ENCODE measurements around the gene TUBB2B.

Gene TUBB2B

DNA sequence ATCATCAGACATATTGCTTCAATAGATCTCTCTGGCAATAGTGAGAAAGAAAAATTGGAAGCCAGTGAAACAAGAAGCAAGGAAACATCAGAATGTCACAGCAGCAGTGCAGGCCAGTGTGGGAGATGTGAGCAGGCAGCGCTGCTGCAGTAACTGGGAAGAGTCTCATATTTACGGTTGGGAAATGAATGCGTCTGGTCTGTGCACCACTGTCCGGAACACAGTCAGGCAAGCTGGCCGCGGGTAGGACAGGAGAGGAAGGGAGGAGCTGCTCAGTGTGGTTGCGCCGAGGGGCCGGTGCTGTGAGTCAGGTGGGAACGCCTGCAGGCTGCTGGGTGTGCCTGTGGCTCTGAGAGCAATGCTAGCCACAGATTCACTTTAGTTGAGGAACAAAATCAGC, 24.9 kb upstream of the TUBB2B start:
- peak; percentile 72 for TF ChIP-seq FOXP2 (optimal IDR thresholded peaks at IDR 0.05; ENCODE audit: borderline replicate concordance, extremely low read depth, extremely low read length, insufficient read depth)
- TF ChIP-seq SIN3A (IDR thresholded peaks at IDR 0.05; ENCODE audit: borderline replicate concordance, insufficient read depth, low read length), result no peak
- TF ChIP-seq POLR2AphosphoS5 (IDR thresholded peaks at IDR 0.05; ENCODE audit: low read depth, low read length), result no peak

- TF ChIP-seq TAF1 (IDR thresholded peaks at IDR 0.05; ENCODE audit: borderline replicate concordance, insufficient read depth, low read length) (no peak), POLR2AphosphoS5 (IDR thresholded peaks at IDR 0.05; ENCODE audit: low read depth, low read length) (no peak), REST (IDR thresholded peaks at IDR 0.05; ENCODE audit: insufficient read depth in 1 of 2, low read depth in 2 of 2, low read length in 2 of 2) (no peak), SIN3A (IDR thresholded peaks at IDR 0.05; ENCODE audit: borderline replicate concordance, insufficient read depth, low read length) (no peak), FOXP2 (optimal IDR thresholded peaks at IDR 0.05; ENCODE audit: borderline replicate concordance, extremely low read depth, extremely low read length, insufficient read depth) (no peak)
Measured at GRCh38 chr6:3251462-3252314, 24.2 kb upstream of the TUBB2B start.

DNA sequence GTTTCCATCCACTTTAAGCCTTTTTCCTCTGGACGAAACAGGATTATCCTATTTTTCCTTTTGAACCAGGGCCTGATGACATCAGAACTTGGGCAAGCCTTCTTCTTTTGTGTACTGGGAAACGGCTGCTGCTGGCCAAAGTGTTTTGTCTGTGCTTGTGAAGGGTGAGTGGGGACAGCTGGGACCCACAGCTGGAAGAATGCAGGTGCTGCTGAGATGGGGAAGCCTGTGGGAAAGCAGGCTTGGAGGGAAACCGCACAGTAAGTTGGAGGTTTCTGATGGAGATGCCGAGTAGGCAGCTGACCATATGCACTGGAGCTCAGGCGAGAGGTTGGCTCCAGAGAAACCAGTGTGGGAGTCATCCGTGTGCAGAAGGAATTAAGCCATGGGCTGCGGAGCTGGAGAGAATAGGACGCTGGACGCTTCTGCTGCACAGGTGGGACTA, 22.8 kb upstream of the TUBB2B start:
- TF ChIP-seq SIN3A (IDR thresholded peaks at IDR 0.05; ENCODE audit: borderline replicate concordance, insufficient read depth, low read length) (no peak), TAF1 (IDR thresholded peaks at IDR 0.05; ENCODE audit: borderline replicate concordance, insufficient read depth, low read length) (no peak), POLR2AphosphoS5 (IDR thresholded peaks at IDR 0.05; ENCODE audit: low read depth, low read length) (no peak), REST (IDR thresholded peaks at IDR 0.05; ENCODE audit: insufficient read depth in 1 of 2, low read depth in 2 of 2, low read length in 2 of 2) (no peak), FOXP2 (optimal IDR thresholded peaks at IDR 0.05; ENCODE audit: borderline replicate concordance, extremely low read depth, extremely low read length, insufficient read depth) (no peak)

- no peak for TF ChIP-seq POLR2AphosphoS5 (IDR thresholded peaks at IDR 0.05; ENCODE audit: low read depth, low read length)
- TF ChIP-seq SIN3A (IDR thresholded peaks at IDR 0.05; ENCODE audit: borderline replicate concordance, insufficient read depth, low read length), result no peak
- no peak for TF ChIP-seq TAF1 (IDR thresholded peaks at IDR 0.05; ENCODE audit: borderline replicate concordance, insufficient read depth, low read length)
- no peak for TF ChIP-seq FOXP2 (optimal IDR thresholded peaks at IDR 0.05; ENCODE audit: borderline replicate concordance, extremely low read depth, extremely low read length, insufficient read depth)
- TF ChIP-seq REST (IDR thresholded peaks at IDR 0.05; ENCODE audit: insufficient read depth in 1 of 2, low read depth in 2 of 2, low read length in 2 of 2), result no peak
Measured at GRCh38 chr6:3249821-3250220, 22.4 kb upstream of the TUBB2B start.

DNA sequence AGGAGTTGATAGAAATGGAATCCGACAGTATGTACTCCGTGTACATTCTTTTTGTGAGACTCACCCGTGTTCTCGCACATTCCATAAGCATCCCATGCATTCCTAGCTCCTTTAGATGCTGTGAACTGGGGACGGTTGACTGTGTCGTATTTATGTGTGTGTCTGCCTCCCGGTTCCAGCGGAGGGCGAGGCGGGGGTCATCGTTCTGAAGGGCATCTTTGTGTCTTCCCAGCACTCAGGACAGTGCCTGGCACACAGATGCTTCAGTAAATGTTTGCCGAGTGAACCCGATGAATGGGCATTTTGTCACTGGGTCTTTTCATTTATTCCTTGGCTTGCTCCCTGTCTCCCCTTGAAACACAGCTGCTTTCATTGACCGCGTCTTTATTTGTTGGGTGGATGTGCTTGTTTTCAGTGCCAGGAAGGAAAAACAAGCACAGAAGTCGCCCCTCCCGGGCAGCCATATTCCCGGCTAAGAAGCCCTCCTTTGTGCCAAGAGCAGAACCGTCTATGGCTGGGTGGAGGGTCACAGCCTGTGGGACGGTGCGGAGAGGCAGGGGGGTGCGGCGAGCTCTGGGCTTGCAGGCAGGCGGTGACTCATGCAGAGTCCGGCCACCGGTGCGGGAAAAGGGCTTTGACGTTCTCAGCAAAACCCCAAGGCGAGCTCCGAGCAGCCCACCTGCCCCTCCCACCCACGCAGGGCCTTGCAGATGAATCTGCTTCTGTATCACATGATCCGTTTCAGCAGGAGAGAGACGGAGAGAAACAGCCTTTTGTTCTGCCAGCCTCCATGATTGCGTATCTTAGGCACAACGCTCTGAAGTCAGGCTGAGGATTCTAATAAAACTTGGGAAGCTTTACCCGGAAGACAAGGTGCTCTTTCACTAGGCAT, 20.0 kb upstream of the TUBB2B start:
- TF ChIP-seq TAF1 (IDR thresholded peaks at IDR 0.05; ENCODE audit: borderline replicate concordance, insufficient read depth, low read length) (no peak), POLR2AphosphoS5 (IDR thresholded peaks at IDR 0.05; ENCODE audit: low read depth, low read length) (no peak)
